Keratinocyte (primary cell): ENCODE results near the gene OLFML2B.

ENCODE experiments used
- EZH2 ChIP-seq: IDR thresholded peaks from one replicate; pipeline ENCODE4 v1.6.1; 2012; ENCODE audit warnings: inconsistent platforms, mild to moderate bottlenecking, low read length, moderate library complexity
- TF ChIP-seq, protein P1 (sequence below), 3 experiments: IDR thresholded peaks in 1 of 3; conservative IDR thresholded peaks in 1 of 3; optimal IDR thresholded peaks in 1 of 3; 2 replicates in 2 of 3; 3 replicates in 1 of 3; pipeline versions ENCODE3 to v1.5.1; 2011; ENCODE audit warnings: low read length in 3 of 3, mild to moderate bottlenecking in 3 of 3, moderate library complexity in 2 of 3, control low read depth in 1 of 3, inconsistent platforms in 1 of 3; ENCODE audit not compliant: insufficient read depth in 2 of 3; ENCODE audit errors: extremely low read depth in 1 of 3

DNA sequence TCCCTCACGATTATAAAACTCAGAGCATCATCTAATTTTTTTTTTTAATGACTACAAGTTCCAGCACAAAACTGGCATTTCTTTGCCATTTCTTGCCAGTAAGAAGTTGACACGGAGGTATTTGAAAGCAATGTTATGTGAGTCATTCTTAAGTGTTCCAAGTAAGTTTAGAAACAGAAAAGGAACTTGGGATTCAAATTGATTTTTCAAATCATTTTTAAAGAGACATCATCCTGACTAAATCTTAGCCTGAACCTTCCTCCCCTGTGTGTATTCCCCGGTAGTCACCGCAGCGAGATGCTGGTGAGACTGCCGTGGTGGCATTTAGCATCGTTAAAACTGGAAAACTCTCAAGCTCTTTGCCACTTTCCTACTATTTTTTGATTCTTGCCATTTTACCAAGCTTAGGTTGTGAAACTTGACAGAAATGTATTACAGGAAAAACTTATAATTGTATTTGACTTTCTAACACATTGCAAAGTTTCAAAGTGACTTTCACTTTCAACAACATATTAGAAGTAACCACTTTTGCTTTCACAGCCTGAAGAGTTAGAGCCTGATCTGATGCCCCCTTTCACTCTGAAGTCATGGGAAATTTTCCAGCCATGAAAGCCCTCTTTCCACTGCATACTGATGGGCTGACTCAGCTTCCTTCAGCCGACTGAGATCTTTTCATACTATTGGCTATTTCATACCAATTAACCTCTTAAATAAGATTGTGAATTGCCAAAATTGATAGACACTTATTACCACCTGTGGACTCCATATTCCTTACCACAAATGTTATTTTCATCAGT, 61.4 kb downstream of the OLFML2B start:
- TF ChIP-seq, protein P1, sequence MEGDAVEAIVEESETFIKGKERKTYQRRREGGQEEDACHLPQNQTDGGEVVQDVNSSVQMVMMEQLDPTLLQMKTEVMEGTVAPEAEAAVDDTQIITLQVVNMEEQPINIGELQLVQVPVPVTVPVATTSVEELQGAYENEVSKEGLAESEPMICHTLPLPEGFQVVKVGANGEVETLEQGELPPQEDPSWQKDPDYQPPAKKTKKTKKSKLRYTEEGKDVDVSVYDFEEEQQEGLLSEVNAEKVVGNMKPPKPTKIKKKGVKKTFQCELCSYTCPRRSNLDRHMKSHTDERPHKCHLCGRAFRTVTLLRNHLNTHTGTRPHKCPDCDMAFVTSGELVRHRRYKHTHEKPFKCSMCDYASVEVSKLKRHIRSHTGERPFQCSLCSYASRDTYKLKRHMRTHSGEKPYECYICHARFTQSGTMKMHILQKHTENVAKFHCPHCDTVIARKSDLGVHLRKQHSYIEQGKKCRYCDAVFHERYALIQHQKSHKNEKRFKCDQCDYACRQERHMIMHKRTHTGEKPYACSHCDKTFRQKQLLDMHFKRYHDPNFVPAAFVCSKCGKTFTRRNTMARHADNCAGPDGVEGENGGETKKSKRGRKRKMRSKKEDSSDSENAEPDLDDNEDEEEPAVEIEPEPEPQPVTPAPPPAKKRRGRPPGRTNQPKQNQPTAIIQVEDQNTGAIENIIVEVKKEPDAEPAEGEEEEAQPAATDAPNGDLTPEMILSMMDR (optimal IDR thresholded peaks at IDR 0.05 in 1 of 3, IDR thresholded peaks at IDR 0.05 in 1 of 3, conservative IDR thresholded peaks at IDR 0.05 in 1 of 3; ENCODE audit: extremely low read depth in 1 of 3, insufficient read depth in 2 of 3, low read length in 3 of 3): no peak
- no peak for TF ChIP-seq EZH2
